Superior temporal gyrus (tissue), 1 donor: Measurements from ENCODE around the gene UACA.
"Not testable (repeated sequence)": the region's sequence is repeated elsewhere in the genome, so short reads cannot be mapped to it uniquely, and the experiment has no call there.

Experiments
- DNase-seq: peaks from one replicate; pipeline ENCODE4 v3.0.0-alpha.2; 2016; ENCODE audit errors: extremely low spot score

Gene UACA

GRCh38 chr15:70628549-70628896 is 134.8 kb downstream of the UACA start:
- no peak for DNase-seq

GRCh38 chr15:70627734-70628548 is 135.4 kb downstream of the UACA start:
- DNase-seq = no peak

- DNase-seq = no peak
These were observed 136.0 kb downstream of the UACA start for GRCh38 chr15:70627322-70627721.

DNA sequence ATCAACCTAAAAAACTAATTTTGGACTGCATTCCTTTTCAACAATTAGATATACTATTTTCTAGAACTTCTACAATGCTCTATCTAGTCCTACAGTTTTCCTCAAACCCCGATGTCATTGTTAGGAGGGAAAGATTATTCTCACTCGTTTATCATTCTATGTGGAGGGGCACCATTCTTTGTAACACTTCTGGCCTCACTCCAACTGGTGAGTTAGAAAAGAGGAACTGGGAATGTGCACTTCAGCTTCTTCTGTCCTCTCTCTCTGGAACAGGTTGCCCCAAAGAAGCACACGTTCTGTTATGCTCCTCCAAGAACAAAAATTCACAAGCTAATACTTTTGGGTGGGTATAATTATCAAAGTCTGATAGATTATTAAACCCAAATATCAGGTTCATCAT is 137.9 kb downstream of the UACA start:
- DNase-seq = no peak

GRCh38 chr15:70625011-70625410 is 138.3 kb downstream of the UACA start:
- no peak for DNase-seq

GRCh38 chr15:70618929-70619328 is 144.4 kb downstream of the UACA start:
- no peak for DNase-seq

GRCh38 chr15:70617911-70618287 is 145.5 kb downstream of the UACA start:
- no peak for DNase-seq

- no peak for DNase-seq
These were observed 146.1 kb downstream of the UACA start for GRCh38 chr15:70617076-70617910.

DNA sequence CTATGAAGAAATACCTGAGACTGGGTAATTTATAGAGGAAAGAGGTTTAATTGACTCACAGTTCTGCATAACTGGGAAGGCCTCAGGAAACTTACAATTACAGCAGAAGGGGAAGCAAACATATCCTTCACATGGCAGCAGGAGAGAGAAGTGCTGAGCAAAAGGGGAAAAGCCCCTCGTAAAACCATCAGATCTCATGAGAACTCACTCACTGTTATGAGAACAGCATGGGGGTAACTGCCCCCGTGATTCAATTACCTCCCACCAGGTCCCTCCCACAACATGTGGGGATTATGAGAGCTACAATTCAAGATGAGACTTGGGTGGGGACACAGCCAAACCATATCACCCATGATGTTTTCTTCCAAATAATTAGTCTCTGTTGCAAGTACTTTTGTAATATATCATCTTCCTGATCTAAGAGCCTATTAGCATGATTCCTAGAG is 147.0 kb downstream of the UACA start:
- DNase-seq = not testable (repeated sequence)

- no peak for DNase-seq
These were observed 147.7 kb downstream of the UACA start for GRCh38 chr15:70615435-70616310.

DNA sequence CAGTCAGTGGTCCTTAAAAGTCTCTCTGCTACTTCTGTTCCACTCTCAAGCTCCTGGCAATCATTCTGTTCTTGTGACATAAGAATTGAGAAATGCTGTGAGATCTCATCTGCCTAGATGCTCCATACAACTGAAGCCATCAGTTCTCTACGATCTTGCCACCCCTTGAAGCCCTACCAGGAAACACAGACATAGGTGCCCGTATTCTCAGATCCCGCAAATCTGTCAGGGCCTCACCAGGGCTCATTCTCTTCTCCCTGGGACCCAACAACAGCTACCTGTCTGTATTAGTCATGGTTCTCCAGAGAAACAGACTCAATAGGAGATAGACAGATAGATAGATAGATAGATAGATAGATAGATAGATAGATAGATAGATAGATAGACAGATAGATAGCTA is 149.1 kb downstream of the UACA start:
- DNase-seq = no peak

GRCh38 chr15:70613271-70613670 is 150.1 kb downstream of the UACA start:
- no peak for DNase-seq

GRCh38 chr15:70611286-70611685 is 152.1 kb downstream of the UACA start:
- no peak for DNase-seq

- no peak for DNase-seq
These were observed 152.8 kb downstream of the UACA start for GRCh38 chr15:70610541-70610940.

GRCh38 chr15:70609889-70610288 is 153.5 kb downstream of the UACA start:
- DNase-seq = no peak

DNA sequence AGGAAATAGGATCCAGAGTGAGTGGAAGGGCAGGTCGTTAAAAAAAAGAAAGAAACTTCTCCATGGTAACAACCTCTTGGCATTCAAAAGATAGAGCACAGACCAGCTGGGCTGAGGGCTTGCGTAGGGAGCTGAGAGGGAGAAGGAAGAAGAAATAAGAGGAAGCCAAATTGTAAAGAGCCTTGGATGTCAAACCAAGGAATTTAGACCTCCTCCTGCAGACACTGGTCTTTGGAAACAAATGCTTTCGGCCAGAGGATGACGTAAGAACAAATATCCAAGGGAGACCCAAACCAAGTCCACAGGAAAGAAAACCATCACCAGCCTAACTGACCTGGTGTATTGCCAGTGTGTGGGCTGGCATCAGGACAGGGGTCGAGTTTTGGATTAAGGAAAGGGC is 155.2 kb downstream of the UACA start:
- no peak for DNase-seq

DNA sequence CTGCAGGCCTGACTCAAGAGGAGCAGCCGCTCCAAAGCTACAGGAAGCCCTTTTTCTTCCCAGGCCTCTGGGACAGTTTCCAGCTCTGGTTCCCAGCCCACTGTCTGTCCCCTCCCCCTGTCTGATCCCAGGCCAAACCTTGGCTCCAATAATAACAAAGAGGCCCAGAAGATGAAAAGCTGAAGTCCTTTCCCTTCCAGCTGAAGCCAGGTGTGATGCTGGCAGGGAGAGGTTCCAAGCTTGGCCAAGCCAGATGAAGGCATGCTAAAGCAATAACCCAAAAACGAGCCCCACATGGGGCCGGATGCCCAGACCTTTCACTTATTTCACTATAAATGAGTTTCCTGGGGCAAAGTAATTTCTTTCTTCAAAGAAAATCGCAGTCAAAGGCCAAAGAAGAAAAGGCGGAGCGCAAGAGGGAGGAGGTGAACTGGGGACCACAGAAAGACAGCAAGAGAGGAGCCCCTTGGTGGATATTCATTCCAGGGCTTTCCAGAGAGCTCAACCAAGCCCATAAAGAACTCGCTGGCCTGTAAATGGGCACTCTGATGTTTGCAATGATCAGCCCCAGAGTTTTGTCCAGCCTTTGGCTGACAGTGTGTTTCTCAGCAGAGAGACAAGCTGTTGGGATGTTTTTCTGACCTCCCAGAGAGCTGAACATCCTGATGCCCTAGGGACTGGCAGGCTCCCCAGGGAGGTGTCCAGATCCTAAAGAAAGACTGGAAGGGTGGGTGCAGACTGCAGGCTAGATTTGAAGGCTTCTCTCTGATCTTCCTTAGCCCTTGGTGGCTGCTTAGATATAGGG is 157.6 kb downstream of the UACA start:
- peak; percentile 76 for DNase-seq

DNA sequence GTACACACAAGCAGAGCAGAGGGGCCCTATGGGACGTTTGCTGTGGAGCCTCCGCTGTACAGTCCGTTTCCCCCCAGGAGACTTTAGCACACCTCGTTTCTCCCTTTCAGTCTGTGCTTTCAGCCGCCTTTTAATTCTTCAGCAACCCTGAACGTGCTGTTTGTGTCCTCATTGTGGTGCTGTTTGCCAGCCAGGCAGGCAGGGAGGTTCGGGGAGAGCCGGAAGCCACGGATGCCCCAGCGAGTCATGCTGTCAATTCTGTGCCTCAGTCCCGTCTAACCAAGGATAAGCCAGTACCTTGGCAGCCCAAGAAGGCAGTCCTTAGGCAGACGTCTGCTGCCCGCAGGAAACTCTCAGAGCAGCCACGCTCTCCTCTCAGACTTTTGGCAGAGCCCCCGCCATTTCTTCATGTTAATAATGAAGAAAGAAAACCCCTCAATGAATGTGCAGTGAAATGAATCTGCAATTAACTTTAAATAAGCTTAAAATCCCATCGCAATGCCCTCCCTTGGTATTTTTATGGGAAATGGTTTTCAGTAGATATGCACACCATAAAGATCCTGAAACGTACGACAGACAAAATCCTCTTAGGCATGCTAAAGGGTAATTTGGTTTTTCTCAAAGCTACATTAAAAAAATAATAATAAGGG is 158.6 kb downstream of the UACA start:
- peak; percentile 32 for DNase-seq
